SJSA1 (cell line): Measurements from ENCODE around the gene MLF2. TPM values are rescaled to one million over a fixed set of nuclear protein-coding genes. Genes with fewer than 3 reads are reported as not detected.

Source experiments
- DNase-seq, 2 experiments: peaks; one replicate each; pipeline ENCODE4 v3.0.0-alpha.2; 2015 to 2020; ENCODE audit warnings: low spot score in 2 of 2, low read depth in 1 of 2
- H3K27ac ChIP-seq: fragments of 250-450 bp; sonication (Bioruptor Pico); 2 replicates; pipeline ENCODE4 v1.5.1; 2020; ENCODE audit warnings: mild to moderate bottlenecking, moderate library complexity
- H3K27me3 ChIP-seq: fragments of 250-450 bp; sonication (Bioruptor Pico); replicated peaks from 2 replicates; pipeline ENCODE4 v1.5.1; 2020; ENCODE audit warnings: mild to moderate bottlenecking, moderate library complexity
- H3K36me3 ChIP-seq: fragments of 250-450 bp; sonication (Bioruptor Pico); 2 replicates; pipeline ENCODE4 v1.5.1; 2020; ENCODE audit warnings: mild to moderate bottlenecking
- H3K4me1 ChIP-seq: fragments of 250-450 bp; sonication (Bioruptor Pico); replicated peaks from 2 replicates; pipeline ENCODE4 v1.6.1; 2021; ENCODE audit warnings: mild to moderate bottlenecking
- H3K4me3 ChIP-seq: fragments of 250-450 bp; sonication (Bioruptor Pico); 2 replicates; pipeline ENCODE4 v1.5.1; 2020; ENCODE audit warnings: mild to moderate bottlenecking
- H3K9me3 ChIP-seq: fragments of 250-450 bp; sonication (Bioruptor Pico); replicated peaks from 2 replicates; pipeline ENCODE4 v1.5.1; 2020; ENCODE audit warnings: mild to moderate bottlenecking
- total RNA-seq: library from RNA; depleted of rRNA; stranded (reverse); fragments of >200 nt; shearing (Covaris generic); gene quantifications from 2 replicates; pipeline ENCODE4 v1.2.3, GENCODE V29; 2014; rRNA removed

The MLF2 gene, protein sequence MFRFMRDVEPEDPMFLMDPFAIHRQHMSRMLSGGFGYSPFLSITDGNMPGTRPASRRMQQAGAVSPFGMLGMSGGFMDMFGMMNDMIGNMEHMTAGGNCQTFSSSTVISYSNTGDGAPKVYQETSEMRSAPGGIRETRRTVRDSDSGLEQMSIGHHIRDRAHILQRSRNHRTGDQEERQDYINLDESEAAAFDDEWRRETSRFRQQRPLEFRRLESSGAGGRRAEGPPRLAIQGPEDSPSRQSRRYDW
- 171 and 243 TPM in 2 replicates for total RNA-seq

DNA sequence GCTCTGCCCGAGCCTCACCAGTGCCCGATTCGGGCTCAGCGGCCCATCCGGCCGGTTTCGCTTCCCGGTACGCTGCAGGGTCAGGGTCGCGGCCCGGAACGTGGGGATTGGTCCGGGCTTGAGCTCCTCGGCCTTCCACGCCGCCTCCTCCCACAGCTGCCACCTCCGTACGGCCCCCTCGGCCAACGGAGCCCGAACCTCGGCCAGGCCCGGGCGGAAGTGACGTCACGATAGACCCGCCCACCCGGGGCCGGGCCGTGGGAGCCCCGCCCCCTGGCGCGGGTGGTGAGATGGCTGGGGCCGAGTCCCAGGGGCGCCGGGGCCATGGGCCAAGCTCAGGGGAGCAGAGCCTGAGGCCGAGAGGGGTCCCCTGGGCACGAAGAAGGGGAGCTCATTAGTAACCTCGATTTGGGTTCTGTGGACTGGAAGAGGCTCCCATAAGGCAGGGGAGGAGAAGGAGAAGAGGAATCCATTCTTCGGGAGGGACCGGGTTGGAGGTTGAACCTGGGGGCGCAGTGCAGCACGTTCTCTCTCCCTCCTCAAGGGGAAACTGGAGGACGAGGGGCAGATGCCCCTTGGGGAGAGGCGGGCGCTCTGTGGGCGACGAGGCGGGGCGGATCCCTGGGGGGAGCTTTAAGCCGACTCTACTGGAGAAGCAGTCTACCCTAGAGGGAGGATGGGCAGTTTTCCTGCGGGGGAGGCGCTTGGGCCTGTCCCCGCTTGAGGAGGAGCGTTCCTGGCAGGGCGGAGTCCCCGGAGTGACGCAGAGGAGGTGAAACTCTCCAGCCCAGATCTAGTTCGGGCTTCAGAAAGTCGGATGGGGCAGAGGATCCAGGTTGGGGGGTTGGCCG lies at the start of gene MLF2:
Gene MLF2 (minus strand): TSS at position 221 of the 851 bp plus-strand sequence. CDS start 807 bp downstream, outside the sequence.
- Histone ChIP-seq H3K36me3 (peaks cover 45% of the 10 kb centered on the region), H3K27ac (peak within 1 kb of the TSS; percentile 83), H3K4me1 (peaks cover 11% of the 10 kb centered on the region), H3K27me3 (no peaks in the 10 kb centered on the region), H3K9me3 (no peaks in the 10 kb centered on the region), H3K4me3 (peak within 1 kb of the TSS; percentile 88)
- peak; percentile 99 for DNase-seq

DNA sequence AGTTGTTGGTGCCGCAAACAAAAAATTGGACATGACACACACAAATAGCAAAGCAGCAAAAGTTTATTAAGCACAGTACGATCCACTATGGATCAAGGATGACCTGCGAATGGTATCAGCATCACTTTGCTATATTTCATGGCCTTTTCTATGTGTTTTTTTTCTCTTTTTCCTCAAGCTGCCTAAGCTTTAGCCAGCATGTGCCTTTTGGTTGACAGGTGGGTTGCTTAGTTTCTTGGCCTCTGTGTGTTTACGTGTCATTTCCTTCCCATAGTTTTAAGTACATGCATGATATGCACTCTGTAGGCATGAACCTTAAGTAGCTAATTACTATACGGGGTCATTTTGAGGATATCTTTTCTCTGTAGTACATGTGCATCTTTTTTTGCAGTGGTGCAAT lies 46.2 kb upstream of the MLF2 start:
- H3K36me3 ChIP-seq, result no peaks in the 10 kb centered on the region
- H3K27me3 ChIP-seq, result 0 out of 2 replicates have a peak, but pooled peaks cover 3% of the 10 kb centered on the region
- no peaks in the 10 kb centered on the region for H3K4me1 ChIP-seq
- no peak for DNase-seq
- peaks cover under 1% of the 10 kb centered on the region; the same call in 1 of the 2 replicates for H3K9me3 ChIP-seq
- no peak overlapping the region for H3K27ac ChIP-seq
- H3K4me3 ChIP-seq, result no peak overlapping the region

DNA sequence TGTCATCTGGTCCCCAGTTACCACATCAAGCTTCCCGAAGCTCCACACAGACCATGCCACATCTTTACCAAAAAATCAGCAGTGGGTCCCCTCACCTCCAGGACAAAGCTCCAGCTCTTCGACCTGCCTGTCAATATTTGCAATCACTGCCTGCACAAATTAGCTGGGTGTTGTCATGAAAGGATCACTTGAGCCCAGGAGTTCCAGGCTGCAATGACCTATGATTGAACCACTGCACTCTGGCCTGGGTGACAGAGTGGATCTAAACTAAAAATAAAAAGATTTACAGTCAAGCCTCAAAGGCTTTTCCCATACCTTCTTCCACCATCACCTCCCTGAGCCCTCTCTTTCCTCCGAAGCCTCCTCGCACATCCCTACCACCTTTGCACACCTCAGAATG lies 43.6 kb upstream of the MLF2 start:
- DNase-seq, result no peak
- no peak overlapping the region for H3K4me3 ChIP-seq
- H3K36me3 ChIP-seq, result no peaks in the 10 kb centered on the region
- H3K27ac ChIP-seq, result no peak overlapping the region
- no peaks in the 10 kb centered on the region for H3K4me1 ChIP-seq
- 0 out of 2 replicates have a peak, but pooled peaks cover 6% of the 10 kb centered on the region for H3K27me3 ChIP-seq
- no peaks in the 10 kb centered on the region for H3K9me3 ChIP-seq

DNA sequence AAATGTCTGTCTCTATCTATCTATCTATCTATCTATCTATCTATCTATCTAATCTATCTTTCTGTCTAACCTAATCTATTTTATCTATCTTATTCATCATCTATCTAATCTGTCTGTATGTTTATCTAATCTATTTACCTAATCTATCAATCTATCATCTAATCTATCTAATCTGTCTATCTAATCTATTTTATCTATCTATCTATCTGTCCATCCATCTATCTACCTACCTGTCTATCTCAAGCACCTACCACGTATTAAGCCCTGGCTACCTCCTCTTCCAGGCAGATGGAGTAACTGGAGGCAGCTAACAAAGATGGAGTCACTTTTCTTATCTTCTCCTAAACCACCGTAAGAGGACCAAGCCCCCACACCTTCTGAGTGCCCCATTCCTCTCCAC lies 42.1 kb upstream of the MLF2 start:
- Histone ChIP-seq H3K27me3 (0 out of 2 replicates have a peak, but pooled peaks cover 6% of the 10 kb centered on the region), H3K27ac (no peak overlapping the region), H3K36me3 (no peaks in the 10 kb centered on the region), H3K4me3 (no peak overlapping the region), H3K4me1 (no peaks in the 10 kb centered on the region), H3K9me3 (no peaks in the 10 kb centered on the region)
- DNase-seq, result no peak

DNA sequence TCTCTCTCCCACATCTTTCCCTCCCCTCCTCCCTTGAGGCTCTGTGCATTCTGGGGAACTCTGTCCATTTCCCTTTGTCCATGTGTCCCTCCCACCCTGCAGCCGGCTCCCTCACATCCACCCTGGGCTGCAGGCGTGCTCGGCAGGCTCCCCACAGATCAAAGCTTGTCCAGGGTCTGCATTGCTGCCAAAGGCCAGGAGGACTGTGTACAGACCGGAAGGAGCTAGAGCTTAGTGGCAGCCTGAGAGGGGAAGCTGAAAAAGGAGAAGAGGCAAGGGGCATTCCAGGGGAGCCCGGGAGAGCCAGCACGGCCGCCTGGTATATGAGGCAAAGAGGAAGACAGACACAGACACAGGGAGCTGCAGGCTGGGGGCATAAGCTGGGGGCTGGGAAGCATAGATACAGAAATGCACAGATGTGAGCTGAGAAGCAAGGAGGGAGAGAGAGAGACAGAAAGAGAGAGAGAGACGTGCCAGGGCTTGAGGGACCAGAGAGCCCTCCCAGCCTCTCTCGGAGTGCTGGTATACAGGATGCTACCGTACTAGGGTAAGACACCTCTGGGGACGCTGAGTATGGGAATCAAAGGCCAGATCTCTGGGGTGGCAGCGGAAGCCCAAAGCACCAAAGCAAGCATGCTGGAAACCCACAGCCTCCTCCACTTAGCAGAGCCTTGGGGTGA lies 39.7 kb upstream of the MLF2 start:
- Histone ChIP-seq H3K4me1 (no peaks in the 10 kb centered on the region), H3K36me3 (no peaks in the 10 kb centered on the region), H3K9me3 (no peaks in the 10 kb centered on the region), H3K4me3 (no peak overlapping the region), H3K27me3 (0 out of 2 replicates have a peak, but pooled peaks cover 6% of the 10 kb centered on the region), H3K27ac (no peak overlapping the region)
- DNase-seq, result no peak

DNA sequence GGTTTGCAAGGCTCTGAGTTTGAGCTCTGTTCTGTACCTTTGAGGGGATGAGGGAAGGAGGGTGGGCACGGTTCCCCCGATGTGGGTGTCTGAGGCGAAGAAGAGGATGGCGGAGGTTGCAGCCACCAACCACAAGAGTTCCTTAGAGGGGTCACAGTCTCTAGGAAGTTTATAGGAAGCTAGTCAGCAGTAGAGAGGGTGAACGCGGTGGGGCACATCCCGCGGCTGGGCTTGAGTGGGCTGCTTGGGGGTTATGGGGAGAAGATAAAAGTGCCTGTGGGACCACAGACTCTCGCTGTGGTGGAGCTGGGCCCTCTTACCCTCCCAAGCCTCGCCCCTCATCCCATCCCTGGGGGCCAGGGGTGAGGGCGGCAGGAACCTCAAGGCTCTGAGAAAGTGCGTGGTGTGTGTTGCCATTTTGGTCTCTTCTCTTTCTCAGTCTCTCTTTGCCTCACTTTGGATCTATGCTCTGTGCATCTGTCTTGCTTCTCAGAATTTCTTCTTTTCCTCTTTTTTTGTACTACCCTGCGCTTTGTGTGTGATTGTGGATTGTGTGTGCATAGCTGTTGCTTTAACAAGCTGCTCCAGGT lies 39.1 kb upstream of the MLF2 start:
- H3K4me1 ChIP-seq, result no peaks in the 10 kb centered on the region
- H3K36me3 ChIP-seq, result no peaks in the 10 kb centered on the region
- H3K27ac ChIP-seq, result no peak overlapping the region
- H3K4me3 ChIP-seq, result no peak overlapping the region
- no peak for DNase-seq
- no peaks in the 10 kb centered on the region for H3K9me3 ChIP-seq
- 0 out of 2 replicates have a peak, but pooled peaks cover 6% of the 10 kb centered on the region for H3K27me3 ChIP-seq

DNA sequence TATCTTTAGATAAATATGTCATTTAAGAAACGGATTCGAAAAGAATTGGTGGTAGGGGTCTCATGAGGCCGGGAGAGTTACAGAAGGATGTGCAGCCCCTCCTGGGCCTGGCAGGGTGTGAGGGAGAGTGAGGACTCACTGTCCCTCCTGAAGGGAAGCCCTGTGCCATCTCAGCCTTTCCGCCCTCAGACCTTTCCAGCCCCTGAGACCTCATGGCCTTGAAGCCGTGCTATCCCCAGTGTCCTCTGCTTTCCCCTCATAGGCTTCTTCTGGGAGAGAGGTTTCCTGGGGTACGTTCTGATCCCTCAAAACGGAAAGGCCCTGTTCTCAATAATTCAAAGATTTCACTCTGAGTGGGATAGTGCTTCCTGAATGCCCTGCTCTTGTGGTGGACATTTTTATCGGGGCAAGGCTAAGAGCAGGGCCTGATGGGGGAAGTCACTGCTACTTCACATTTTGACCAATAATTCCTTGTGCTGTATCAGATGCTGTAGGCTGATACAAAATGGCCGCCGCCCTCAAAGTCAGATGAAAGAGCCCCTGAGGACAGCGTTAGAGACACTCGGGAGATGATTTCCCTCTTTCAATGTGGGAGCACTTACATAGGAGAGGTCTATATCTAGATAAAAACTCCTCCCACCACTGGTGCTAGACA lies 37.7 kb upstream of the MLF2 start:
- Histone ChIP-seq H3K9me3 (no peaks in the 10 kb centered on the region), H3K4me3 (no peak overlapping the region), H3K27ac (no peak overlapping the region), H3K36me3 (no peaks in the 10 kb centered on the region), H3K4me1 (no peaks in the 10 kb centered on the region), H3K27me3 (0 out of 2 replicates have a peak, but pooled peaks cover 6% of the 10 kb centered on the region)
- no peak for DNase-seq

DNA sequence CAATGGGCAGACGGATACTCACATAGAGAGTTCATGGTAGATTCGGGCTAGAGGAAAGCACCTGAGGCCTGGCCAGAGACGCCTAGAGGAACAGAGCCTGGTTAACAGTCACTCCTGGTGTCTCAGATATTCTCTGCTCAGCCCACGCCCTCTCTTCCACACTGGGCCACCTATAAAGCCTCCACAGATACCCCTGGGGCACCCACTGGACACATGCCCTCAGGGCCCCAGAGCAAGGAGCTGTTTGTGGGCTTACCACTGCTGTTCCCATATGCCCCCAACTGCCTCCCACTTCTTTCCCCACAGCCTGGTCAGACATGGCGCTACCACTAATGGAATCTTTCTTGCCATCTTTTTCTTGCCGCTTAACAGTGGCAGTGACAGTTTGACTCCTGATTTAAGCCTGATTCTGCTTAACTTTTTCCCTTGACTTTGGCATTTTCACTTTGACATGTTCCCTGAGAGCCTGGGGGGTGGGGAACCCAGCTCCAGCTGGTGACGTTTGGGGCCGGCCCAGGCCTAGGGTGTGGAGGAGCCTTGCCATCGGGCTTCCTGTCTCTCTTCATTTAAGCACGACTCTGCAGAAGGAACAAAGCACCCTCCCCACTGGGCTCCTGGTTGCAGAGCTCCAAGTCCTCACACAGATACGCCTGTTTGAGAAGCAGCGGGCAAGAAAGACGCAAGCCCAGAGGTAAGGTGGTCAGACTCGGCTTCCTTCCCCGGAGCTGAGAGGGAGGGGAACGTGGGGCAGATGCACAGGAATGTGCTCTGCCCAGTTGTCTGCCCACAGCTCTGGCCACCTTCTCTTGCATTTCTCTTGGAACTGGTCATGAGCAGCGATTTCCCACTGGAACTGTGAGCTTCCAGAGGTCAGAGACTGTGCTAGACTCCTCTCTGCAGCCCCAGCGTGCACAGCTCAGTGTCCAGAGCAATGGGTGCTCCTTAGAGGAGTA lies 36.3 kb upstream of the MLF2 start, which contains the start of gene CD4:
Gene CD4 (plus strand): TSS at position 557 of the 953 bp plus-strand sequence. CDS start 10,611 bp downstream, outside the sequence.
- H3K4me3 ChIP-seq, result no peak within 1 kb of the TSS
- H3K4me1 ChIP-seq, result peaks cover 4% of the 10 kb centered on the region
- DNase-seq, result no peak
- H3K27me3 ChIP-seq, result 0 out of 2 replicates have a peak, but pooled peaks cover 4% of the 10 kb centered on the region
- H3K9me3 ChIP-seq, result no peaks in the 10 kb centered on the region
- H3K27ac ChIP-seq, result no peak within 1 kb of the TSS
- H3K36me3 ChIP-seq, result no peaks in the 10 kb centered on the region

DNA sequence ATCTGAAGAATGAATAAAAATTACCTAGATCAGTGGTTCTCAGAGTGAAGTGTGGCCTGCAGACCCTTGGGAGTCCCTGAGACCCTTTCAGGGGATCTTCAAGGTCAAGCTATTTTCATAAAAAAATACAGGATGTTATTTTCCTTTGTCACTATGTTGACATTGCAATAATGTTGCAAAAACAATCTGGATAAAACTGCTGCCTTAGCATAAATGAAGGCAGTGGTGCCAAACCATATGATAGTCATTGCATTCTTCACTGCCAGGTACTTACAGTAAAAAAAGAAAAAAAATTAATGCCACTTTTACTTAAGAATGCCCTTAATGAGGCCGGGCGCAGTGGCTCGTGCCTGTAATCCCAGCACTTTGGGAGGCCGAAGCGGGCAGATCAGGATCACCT lies 34.4 kb upstream of the MLF2 start:
- Histone ChIP-seq H3K36me3 (no peaks in the 10 kb centered on the region), H3K27ac (no peak overlapping the region), H3K9me3 (no peaks in the 10 kb centered on the region), H3K27me3 (no peaks in the 10 kb centered on the region), H3K4me3 (no peak overlapping the region), H3K4me1 (peaks cover 9% of the 10 kb centered on the region)
- DNase-seq, result no peak

DNA sequence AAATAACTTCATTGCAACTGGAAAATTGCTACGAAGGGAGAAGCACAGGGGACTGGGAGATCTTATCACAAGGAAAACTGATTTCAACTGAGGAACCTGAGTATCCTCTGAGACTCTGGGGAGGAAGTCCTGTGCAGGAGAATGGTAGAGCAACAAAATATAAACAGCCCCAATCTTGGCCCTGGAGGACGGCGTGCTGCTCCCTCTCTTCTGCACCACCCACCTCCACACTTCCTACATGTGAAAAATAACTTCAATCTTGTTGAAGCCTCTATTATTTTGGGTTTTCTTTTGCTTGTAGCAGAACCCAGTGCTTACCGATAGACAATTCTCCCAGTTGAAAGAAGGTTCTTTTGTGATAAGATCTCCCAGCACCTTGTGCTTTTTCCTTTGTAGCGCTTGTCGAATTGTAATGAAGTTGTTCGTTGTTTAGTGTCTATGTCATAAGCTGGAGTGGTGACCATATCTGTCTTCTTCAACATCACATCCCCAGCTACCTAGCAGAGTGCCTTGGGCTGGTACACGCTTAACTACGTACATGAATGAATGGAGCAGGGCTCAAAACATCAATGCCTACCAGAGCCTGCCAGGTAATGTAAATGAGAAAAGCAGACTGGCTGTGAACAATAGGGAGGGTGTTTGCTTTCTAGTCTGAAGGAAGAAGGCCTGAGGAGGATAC lies 33.6 kb upstream of the MLF2 start:
- Histone ChIP-seq H3K27me3 (no peaks in the 10 kb centered on the region), H3K36me3 (no peaks in the 10 kb centered on the region), H3K27ac (no peak overlapping the region), H3K4me1 (peaks cover 9% of the 10 kb centered on the region), H3K4me3 (no peak overlapping the region), H3K9me3 (no peaks in the 10 kb centered on the region)
- no peak for DNase-seq

DNA sequence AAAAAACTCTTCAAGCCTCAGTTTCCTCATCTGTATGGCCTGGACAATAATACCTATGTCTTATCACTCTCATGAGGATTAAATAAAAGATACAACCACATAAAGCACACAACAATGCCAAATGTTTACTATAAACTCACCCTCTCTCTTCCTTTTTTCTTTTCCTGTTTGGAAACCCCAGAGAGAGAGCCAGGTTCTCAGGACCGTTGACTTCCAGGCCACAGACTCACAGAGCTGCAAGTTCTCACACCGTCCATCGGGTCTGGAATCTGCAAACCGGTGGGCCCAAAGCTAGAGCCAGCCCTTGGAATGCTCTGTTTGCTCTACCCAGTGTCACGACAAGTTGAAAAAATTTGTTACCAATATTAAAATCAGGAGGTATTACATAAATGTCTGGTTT lies 31.8 kb upstream of the MLF2 start:
- Histone ChIP-seq H3K4me3 (no peak overlapping the region), H3K9me3 (no peaks in the 10 kb centered on the region), H3K27ac (no peak overlapping the region), H3K27me3 (no peaks in the 10 kb centered on the region), H3K4me1 (peaks cover 9% of the 10 kb centered on the region), H3K36me3 (no peaks in the 10 kb centered on the region)
- DNase-seq, result no peak

DNA sequence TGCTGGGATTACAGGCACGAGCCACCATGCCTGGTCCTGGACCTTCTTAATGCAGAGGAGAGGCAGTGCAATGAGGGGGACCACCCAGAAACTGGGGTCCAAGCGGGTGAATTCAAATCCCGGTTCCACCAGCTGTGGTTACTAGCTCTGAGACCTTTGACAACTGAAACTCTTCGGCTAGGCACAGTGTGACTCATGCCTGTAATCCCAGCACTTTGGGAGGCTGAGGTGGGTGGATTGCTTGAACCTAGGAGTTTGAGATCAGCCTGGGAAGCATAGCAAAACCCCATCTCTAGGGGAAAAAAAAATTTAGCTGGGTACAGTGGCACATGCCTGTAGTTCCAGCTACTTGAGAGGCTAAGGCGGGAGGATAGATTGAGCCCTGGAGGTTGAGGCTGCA lies 31.4 kb upstream of the MLF2 start:
- no peak for DNase-seq
- H3K36me3 ChIP-seq, result no peaks in the 10 kb centered on the region
- no peaks in the 10 kb centered on the region for H3K9me3 ChIP-seq
- H3K4me1 ChIP-seq, result peaks cover 9% of the 10 kb centered on the region
- no peak overlapping the region for H3K27ac ChIP-seq
- H3K27me3 ChIP-seq, result no peaks in the 10 kb centered on the region
- H3K4me3 ChIP-seq, result no peak overlapping the region
